ENCODE measurements around the gene ROPN1. TPM values are rescaled to one million over a fixed set of nuclear protein-coding genes. Genes with fewer than 3 reads are reported as not detected.
"Not testable (repeated sequence)": the region's sequence is repeated elsewhere in the genome, so short reads cannot be mapped to it uniquely, and the experiment has no call there.

The ROPN1 gene
- total and polyA plus RNA-seq, 10 donors = 0.06 TPM; not detected in 9

- TF ChIP-seq POLR2A (IDR thresholded peaks at IDR 0.05) (no peak), CTCF (IDR thresholded peaks at IDR 0.05 in 8 of 11, conservative IDR thresholded peaks at IDR 0.05 in 3 of 11) (no peak), POLR2AphosphoS5 (IDR thresholded peaks at IDR 0.05) (no peak)
- H3K4me3 ChIP-seq = no peak overlapping the region
- intact Hi-C loops (cut with DNase I; ENCODE audit: low total_unique reads) = no loop called here
- H3K27me3 ChIP-seq (replicated peaks in 1 of 7) = peaks cover 0 to 9% (median 0%) of the 10 kb centered on the region in 7 donors
- H3K9me3 ChIP-seq = peaks cover 0 to 2% (median 0%) of the 10 kb centered on the region in 8 donors
- no peaks in the 10 kb centered on the region for H3K4me1 ChIP-seq
- no peak overlapping the region for H3K27ac ChIP-seq
- DNase-seq = no peak
- H3K36me3 ChIP-seq = no peaks in the 10 kb centered on the region
Observed at GRCh38 chr3:123971406-123971805, 20.5 kb downstream of the ROPN1 start.

GRCh38 chr3:123967260-123967659, 24.7 kb downstream of the ROPN1 start:
- intact Hi-C loops (cut with DNase I; ENCODE audit: low total_unique reads); H3K27ac ChIP-seq; H3K4me3 ChIP-seq; H3K36me3 ChIP-seq; H3K9me3 ChIP-seq; DNase-seq; H3K4me1 ChIP-seq: not testable (repeated sequence)
- WGBS, 5 donors = 50 to 55% (median 52%) methylated on average over 2 of the region's 2 CpGs
- peaks cover 0 to 13% (median 0%) of the 10 kb centered on the region in 7 donors for H3K27me3 ChIP-seq (replicated peaks in 1 of 7)

GRCh38 chr3:123966799-123967198, 25.1 kb downstream of the ROPN1 start:
- H3K27ac ChIP-seq; intact Hi-C loops (cut with DNase I; ENCODE audit: low total_unique reads); H3K9me3 ChIP-seq; DNase-seq; H3K36me3 ChIP-seq; H3K4me1 ChIP-seq; H3K4me3 ChIP-seq: not testable (repeated sequence)
- peaks cover 0 to 16% (median 0%) of the 10 kb centered on the region in 7 donors for H3K27me3 ChIP-seq (replicated peaks in 1 of 7)
- WGBS, 5 donors = 71 to 82% (median 77%) methylated on average over 1 of the region's 1 CpG

GRCh38 chr3:123964793-123965192, 27.1 kb downstream of the ROPN1 start:
- H3K4me3 ChIP-seq; H3K9me3 ChIP-seq; H3K36me3 ChIP-seq; H3K27ac ChIP-seq; DNase-seq; intact Hi-C loops (cut with DNase I; ENCODE audit: low total_unique reads): not testable (repeated sequence)
- WGBS, 5 donors = 82 to 100% (median 89%) methylated on average over 1 of the region's 1 CpG
- H3K4me1 ChIP-seq = peaks cover 0 to 17% (median 14%) of the 10 kb centered on the region in 6 donors
- peaks cover 0 to 16% (median 0%) of the 10 kb centered on the region in 7 donors for H3K27me3 ChIP-seq (replicated peaks in 1 of 7)

- H3K36me3 ChIP-seq = no peaks in the 10 kb centered on the region
- peaks cover 0 to 12% (median 0%) of the 10 kb centered on the region in 7 donors for H3K27me3 ChIP-seq (replicated peaks in 1 of 7)
- peak overlapping the region; percentile 57 to 73 (median 64) for H3K4me3 ChIP-seq
- no peaks in the 10 kb centered on the region for H3K9me3 ChIP-seq
- TF ChIP-seq CTCF (IDR thresholded peaks at IDR 0.05 in 8 of 11, conservative IDR thresholded peaks at IDR 0.05 in 3 of 11) = no peak
- no peak for TF ChIP-seq POLR2AphosphoS5 (IDR thresholded peaks at IDR 0.05)
- no peak for TF ChIP-seq POLR2A (IDR thresholded peaks at IDR 0.05)
- intact Hi-C loops (cut with DNase I; ENCODE audit: low total_unique reads) = no loop called here
- no peak for DNase-seq
- H3K4me1 ChIP-seq = peaks cover 0 to 39% (median 23%) of the 10 kb centered on the region in 6 donors
- WGBS, 5 donors = 3 to 7% (median 5%) methylated on average over 15 of the region's 15 CpGs
- peak overlapping the region in 7 of 8 donors; percentile 63 to 86 (median 77) for H3K27ac ChIP-seq
Observed at GRCh38 chr3:123961508-123961856, 30.4 kb downstream of the ROPN1 start.

Measured in spleen (tissue), 11 donors.